Adrenal gland (tissue), 12 donors: ENCODE measurements around the gene IFNL1. TPM values are rescaled to one million over a fixed set of nuclear protein-coding genes. Genes with fewer than 3 reads are reported as not detected.

Experiments
- DNase-seq, 7 donors: peaks; one replicate each; pipeline ENCODE4 v3.0.0-alpha.2; 2019 to 2020
- H3K27ac ChIP-seq, 5 donors: fragments of 200-600 bp; sonication (generic) in 4 of 5; 1 replicate in 3 of 5; 2 replicates in 2 of 5; pipeline versions ENCODE4 v1.5.1 to v1.8.0; 2016 to 2020; ENCODE audit warnings: mild to moderate bottlenecking in 1 of 5
- H3K27me3 ChIP-seq: fragments of 200-600 bp; 2 replicates; pipeline ENCODE4 v1.8.0; 2021
- H3K36me3 ChIP-seq, 2 donors: fragments of 200-600 bp; replicated peaks in 1 of 2; 1 replicate in 1 of 2; 2 replicates in 1 of 2; pipeline versions ENCODE4 v1.5.1 to v1.8.0; 2018 to 2022
- H3K4me1 ChIP-seq, 2 donors: fragments of 200-600 bp; replicated peaks in 1 of 2; 1 replicate in 1 of 2; 2 replicates in 1 of 2; pipeline versions ENCODE4 v1.5.1 to v1.8.0; 2018 to 2021
- H3K4me3 ChIP-seq, 4 donors: fragments of 200-600 bp; sonication (generic) in 3 of 4; one replicate each; pipeline ENCODE4 v1.5.1; 2016 to 2018
- H3K9me3 ChIP-seq, 3 donors: fragments of 200-600 bp; sonication (generic) in 1 of 3; replicated peaks in 1 of 3; 1 replicate in 2 of 3; 2 replicates in 1 of 3; pipeline versions ENCODE4 v1.5.1 to v1.8.0; 2016 to 2021
- CTCF ChIP-seq, 6 experiments: fragments of 450-650 bp in 4 of 6; fragments of 200-600 bp in 2 of 6; sonication (generic) in 1 of 6; IDR thresholded peaks; 1 replicate in 5 of 6; 2 replicates in 1 of 6; pipeline versions ENCODE4 v1.5.1 to v1.8.0; 2016 to 2021; ENCODE audit warnings: antibody characterized with exemption in 6 of 6, mild to moderate bottlenecking in 2 of 6, moderate library complexity in 1 of 6
- POLR2A ChIP-seq, 2 donors: fragments of 450-650 bp; IDR thresholded peaks; one replicate each; pipeline ENCODE4 v1.6.1; 2017; ENCODE audit warnings: antibody characterized with exemption in 2 of 2, mild to moderate bottlenecking in 2 of 2, moderate library complexity in 1 of 2
- WGBS, 4 donors: extraction: QIAGEN DNeasy Blood & Tissue Kit in 2 of 4; methylation state at CpG; one replicate each; pipeline versions ENCODE4 v1.1.5 to v1.1.7; 2013 to 2017; 5-methylcytosine and 5-hydroxymethylcytosine counted together
- intact Hi-C, 2 donors: fragments of 100-400 bp; cut with DNase I; formaldehyde crosslinking; loops; one replicate each; pipeline versions ENCODE4 v1.14.1 to v1.15.0; 2022 to 2023
- polyA plus RNA-seq, 3 donors: library from polyadenylated mRNA; stranded (reverse); fragments of 200-250 nt in 2 of 3; fragments of 350-450 nt in 1 of 3; fragmentation: Illumina TruSeq in 1 of 3; extraction: RNeasy Lipid Tissue Mini Kit (QIAGEN cat#74804) in 1 of 3; gene quantifications; one replicate each; pipeline ENCODE4 v1.2.3, GENCODE V29; 2013 to 2014
- total RNA-seq, 9 donors: library from RNA; depleted of rRNA in 4 of 9; stranded (reverse); fragments of >200 nt in 4 of 9; fragments of 120-200 nt in 1 of 9; fragmentation: NEBNext Ultra II Directional in 1 of 9; extraction: Animal tissue kit (Norgen Biotek cat#: 25700) in 1 of 9; gene quantifications; one replicate each; pipeline versions ENCODE4 v1.1.0 to v1.2.4, GENCODE V29; 2013 to 2023
- donor health status: healthy with polysubstance abuse.
- donor health status: Bipolar disorder and iron deficiency.
- donor health status: DM: yes; HTN: yes; CAD: no.
- donor health status: DM: no; HTN: no; CAD: no.
- donor health status: DM: no; HTN: no; CAD: no.
- donor health status: DM: yes; HTN: yes; CAD: no.

Gene IFNL1
- total and polyA plus RNA-seq, 12 donors = not detected

DNA sequence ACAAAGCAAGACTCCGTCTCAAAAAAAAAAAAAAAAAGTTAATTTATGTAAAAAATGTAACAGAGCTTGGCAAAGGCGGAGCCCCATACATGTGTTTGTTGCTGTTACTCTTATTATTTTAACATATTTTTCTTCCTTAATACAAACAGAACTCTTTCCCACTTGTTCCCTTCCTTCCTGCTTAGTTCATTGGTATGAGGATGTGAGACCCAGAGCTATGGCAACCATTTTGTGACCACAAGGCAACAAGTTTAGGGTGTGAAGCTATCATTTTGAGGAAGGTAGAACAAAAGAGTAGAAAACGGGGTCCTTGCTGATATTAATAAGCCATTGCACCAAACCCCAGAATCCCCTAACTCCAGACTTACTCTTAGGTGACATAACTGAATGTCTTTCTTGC lies 5.4 kb downstream of the IFNL1 start:
- peaks cover 6% of the 10 kb centered on the region for H3K27me3 ChIP-seq
- no peak overlapping the region for H3K4me3 ChIP-seq
- intact Hi-C loops = no loop called here
- no peaks in the 10 kb centered on the region for H3K4me1 ChIP-seq
- H3K36me3 ChIP-seq = no peaks in the 10 kb centered on the region
- TF ChIP-seq CTCF (IDR thresholded peaks at IDR 0.05) = no peak
- TF ChIP-seq POLR2A (IDR thresholded peaks at IDR 0.05) = no peak
- no peaks in the 10 kb centered on the region for H3K9me3 ChIP-seq
- WGBS, 4 donors = 70 to 85% (median 78%) methylated on average over 3 of the region's 3 CpGs
- H3K27ac ChIP-seq = no peak overlapping the region
- DNase-seq = no peak

DNA sequence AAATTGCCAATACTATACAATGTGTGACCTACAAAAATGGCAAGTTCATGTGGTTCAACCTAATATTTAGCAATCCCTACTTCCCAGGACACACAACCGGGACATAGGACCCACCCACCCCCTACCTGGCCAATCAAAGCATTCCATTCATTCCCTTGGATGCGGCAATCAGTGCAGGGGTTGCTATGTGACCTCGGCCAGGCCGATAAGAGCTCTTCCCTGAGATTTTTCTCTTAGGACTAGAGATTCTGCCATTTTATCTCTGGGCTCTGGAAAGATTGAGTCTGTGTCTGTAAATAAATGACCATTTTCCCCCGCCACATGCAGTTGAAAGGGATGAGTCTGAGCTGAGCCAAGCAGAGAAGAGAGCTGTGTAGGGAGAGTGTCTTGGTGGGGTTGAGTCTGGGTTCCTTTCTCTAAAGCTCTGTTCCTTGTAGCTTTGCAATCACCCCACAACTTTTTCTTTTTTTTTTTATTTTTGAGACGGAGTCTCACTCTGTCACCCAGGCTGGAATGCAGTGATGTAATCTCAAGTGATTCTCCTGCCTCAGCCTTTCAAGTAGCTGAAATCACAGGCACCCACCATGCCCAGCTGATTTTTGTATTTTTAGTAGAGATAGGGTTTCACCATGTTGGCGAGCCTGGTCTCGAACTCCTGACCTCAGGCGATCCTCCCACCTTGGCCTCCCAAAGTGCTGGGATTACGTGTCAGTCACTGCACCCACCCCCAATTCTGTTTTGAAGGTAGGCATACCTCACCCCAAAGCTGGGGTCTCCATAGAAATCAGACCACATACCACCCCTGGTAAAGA lies 7.4 kb downstream of the IFNL1 start:
- DNase-seq = peak in 1 of 7 donors; percentile 21
- Histone ChIP-seq H3K27ac (no peak overlapping the region), H3K4me1 (peaks cover 0 to 4% of the 10 kb centered on the region in 2 donors), H3K9me3 (no peaks in the 10 kb centered on the region), H3K4me3 (no peak overlapping the region), H3K27me3 (peaks cover 16% of the 10 kb centered on the region), H3K36me3 (no peaks in the 10 kb centered on the region)
- WGBS, 4 donors = 55 to 57% (median 56%) methylated on average over 10 of the region's 10 CpGs
- intact Hi-C loops = no loop called here
- TF ChIP-seq CTCF (IDR thresholded peaks at IDR 0.05) = no peak
- TF ChIP-seq POLR2A (IDR thresholded peaks at IDR 0.05) = no peak

DNA sequence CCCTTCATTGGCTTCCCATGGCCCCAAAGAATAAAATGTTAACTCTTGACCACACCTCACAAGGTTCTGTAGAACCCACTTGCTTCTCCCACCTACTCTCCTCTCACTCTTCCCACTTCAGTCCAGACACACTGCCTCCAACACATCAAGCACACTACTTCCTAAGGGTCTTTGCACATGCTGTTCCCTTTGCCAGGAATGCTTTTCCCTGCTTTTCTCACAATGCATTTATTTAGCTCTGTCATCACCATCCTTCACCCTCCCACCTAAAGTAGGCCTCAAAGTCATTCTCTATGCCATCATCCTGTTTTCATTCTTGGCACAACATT lies 7.9 kb downstream of the IFNL1 start:
- Histone ChIP-seq H3K27ac (no peak overlapping the region), H3K4me3 (no peak overlapping the region), H3K36me3 (no peaks in the 10 kb centered on the region), H3K27me3 (peaks cover 20% of the 10 kb centered on the region), H3K4me1 (peaks cover 0 to 4% of the 10 kb centered on the region in 2 donors), H3K9me3 (no peaks in the 10 kb centered on the region)
- TF ChIP-seq POLR2A (IDR thresholded peaks at IDR 0.05) = no peak
- no peak for TF ChIP-seq CTCF (IDR thresholded peaks at IDR 0.05)
- DNase-seq = no peak
- intact Hi-C loops = no loop called here

DNA sequence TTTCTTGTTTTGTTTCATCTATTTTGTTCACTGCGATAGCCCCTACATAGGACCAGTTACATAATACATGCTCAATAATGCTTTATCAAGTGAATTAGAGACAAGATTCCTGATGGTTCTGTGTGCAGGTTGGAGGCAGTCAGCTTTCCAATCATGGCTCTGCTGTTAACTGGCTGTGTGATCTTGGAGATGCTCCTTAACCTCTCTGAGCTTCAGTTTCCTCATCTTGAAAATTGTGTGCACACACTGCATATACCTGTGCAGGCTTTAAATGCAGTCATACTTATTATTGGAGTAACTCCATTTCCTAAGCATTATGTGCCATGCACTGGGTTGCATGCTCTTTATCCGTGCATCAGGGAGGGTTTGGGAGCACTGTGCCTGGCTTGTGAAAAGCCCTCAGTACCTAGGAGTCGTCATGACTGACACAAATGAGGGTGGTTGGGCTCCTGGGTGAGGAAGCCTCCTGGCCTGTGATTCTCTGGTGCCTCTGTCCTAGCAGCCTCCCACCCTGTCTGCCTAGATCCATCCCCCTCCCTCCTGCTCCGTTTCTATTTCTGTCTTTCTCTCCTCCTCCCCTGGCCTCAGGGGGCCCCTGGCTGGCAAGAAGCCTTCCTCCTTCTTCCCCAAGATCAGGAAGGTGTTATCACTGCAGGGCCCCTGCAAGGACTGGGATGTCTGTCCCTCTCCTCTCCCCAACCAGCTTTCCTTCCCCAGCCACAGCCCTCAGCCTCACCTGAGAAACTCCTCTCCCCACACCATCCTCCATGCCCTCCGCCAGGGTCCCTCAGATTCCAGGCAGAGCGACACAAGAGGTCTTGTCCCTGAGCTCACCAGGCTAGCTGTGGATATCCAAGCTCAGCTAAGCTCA lies 8.7 kb downstream of the IFNL1 start:
- WGBS, 4 donors = 52 to 57% (median 54%) methylated on average over 6 of the region's 6 CpGs
- no peaks in the 10 kb centered on the region for H3K9me3 ChIP-seq
- H3K27ac ChIP-seq = no peak overlapping the region
- peaks cover 20% of the 10 kb centered on the region for H3K27me3 ChIP-seq
- no peak overlapping the region for H3K4me3 ChIP-seq
- no peak for TF ChIP-seq CTCF (IDR thresholded peaks at IDR 0.05)
- no peak for TF ChIP-seq POLR2A (IDR thresholded peaks at IDR 0.05)
- no peak for DNase-seq
- intact Hi-C loops = no loop called here
- H3K36me3 ChIP-seq = no peaks in the 10 kb centered on the region
- peaks cover 0 to 4% of the 10 kb centered on the region in 2 donors for H3K4me1 ChIP-seq
